Right forelimb (tissue), 1 donor: ENCODE data around the gene ATP12A.

Source experiments
- DNase-seq: peaks from one replicate; pipeline ENCODE4 v3.0.0-alpha.2; 2018

ATP12A gene

GRCh38 chr13:24663586-24663985 lies 16.6 kb upstream of the ATP12A start:
- no peak for DNase-seq

GRCh38 chr13:24664726-24665409 lies 15.3 kb upstream of the ATP12A start:
- DNase-seq: no peak

GRCh38 chr13:24668511-24668910 lies 11.7 kb upstream of the ATP12A start:
- DNase-seq: no peak

GRCh38 chr13:24668955-24669582 lies 11.1 kb upstream of the ATP12A start:
- DNase-seq: no peak

GRCh38 chr13:24670174-24670573 lies 10.0 kb upstream of the ATP12A start:
- no peak for DNase-seq

- DNase-seq: no peak
These were observed 9.2 kb upstream of the ATP12A start for GRCh38 chr13:24670961-24671381.

GRCh38 chr13:24671386-24672113 lies 8.7 kb upstream of the ATP12A start:
- DNase-seq: no peak

GRCh38 chr13:24672141-24673132 lies 7.8 kb upstream of the ATP12A start:
- no peak for DNase-seq

GRCh38 chr13:24675806-24676570 lies 4.2 kb upstream of the ATP12A start:
- no peak for DNase-seq

- no peak for DNase-seq
These were observed 2.1 kb upstream of the ATP12A start for GRCh38 chr13:24678151-24678550.

- DNase-seq: no peak
These were observed 522 bp upstream of the ATP12A start for GRCh38 chr13:24679686-24680085.

GRCh38 chr13:24680921-24681604 lies 855 bp downstream of the ATP12A start:
- DNase-seq: no peak

GRCh38 chr13:24681930-24682329 lies 1.7 kb downstream of the ATP12A start:
- DNase-seq: no peak

GRCh38 chr13:24682353-24682752 lies 2.1 kb downstream of the ATP12A start:
- no peak for DNase-seq

GRCh38 chr13:24683351-24683750 lies 3.1 kb downstream of the ATP12A start:
- DNase-seq: no peak

GRCh38 chr13:24683838-24684599 lies 3.8 kb downstream of the ATP12A start:
- no peak for DNase-seq

GRCh38 chr13:24684600-24684998 lies 4.4 kb downstream of the ATP12A start:
- no peak for DNase-seq

- DNase-seq: no peak
These were observed 5.1 kb downstream of the ATP12A start for GRCh38 chr13:24685314-24685713.

GRCh38 chr13:24687611-24688010 lies 7.4 kb downstream of the ATP12A start:
- no peak for DNase-seq

- DNase-seq: no peak
These were observed 7.9 kb downstream of the ATP12A start for GRCh38 chr13:24688111-24688510.

GRCh38 chr13:24688950-24689349 lies 8.7 kb downstream of the ATP12A start:
- no peak for DNase-seq
